ENCODE measurements around the gene SIK3. TPM values are rescaled to one million over a fixed set of nuclear protein-coding genes. Genes with fewer than 3 reads are reported as not detected.

SIK3 gene
- polyA plus RNA-seq, 1 of the 3 experiments (the other 2 are of a cell fraction): 5.1 TPM

- no peak overlapping the region for H3K27ac ChIP-seq (ENCODE audit: low read depth in 2 of 2, low read length in 1 of 2)
- no peak for TF ChIP-seq YY1 (IDR thresholded peaks at IDR 0.05; ENCODE audit: low read depth)
- TF ChIP-seq RXRA (IDR thresholded peaks at IDR 0.05; ENCODE audit: borderline replicate concordance, low read depth): no peak
- no peak for TF ChIP-seq EP300 (IDR thresholded peaks at IDR 0.05; ENCODE audit: borderline replicate concordance in 1 of 2, low read depth in 1 of 2, low read length in 1 of 2)
- no peak for TF ChIP-seq ELF1 (IDR thresholded peaks at IDR 0.05)
- no peak for TF ChIP-seq USF2 (IDR thresholded peaks at IDR 0.05; ENCODE audit: borderline replicate concordance, low read depth, low read length)
- TF ChIP-seq RFX5 (IDR thresholded peaks at IDR 0.05; ENCODE audit: low read length): no peak
- WGBS (ENCODE audit: low lambda C conversion rate): 98% methylated on average over 7 of the region's 7 CpGs
- H3K4me1 ChIP-seq (ENCODE audit: control insufficient read depth in 1 of 2, insufficient read depth in 2 of 2, low read depth in 1 of 2, low read length in 1 of 2): peaks cover 17 to 18% of the 10 kb centered on the region in 2 experiments; a peak in 3 of 4 replicates
- no peaks in the 10 kb centered on the region for H3K36me3 ChIP-seq (replicated peaks in 1 of 2; ENCODE audit: control insufficient read depth in 1 of 2, insufficient read depth in 2 of 2, low read length in 1 of 2)
- ChIA-PET POLR2A (no interaction called here), CTCF (interaction anchor here (1.6 kb wide), 1 partner anchor 23 kb away, joined by 4 read pairs; no protein-coding TSS in a partner anchor)
- H3K4me3 ChIP-seq (ENCODE audit: low read depth in 2 of 2, low read length in 1 of 2): no peak overlapping the region
- H3K27me3 ChIP-seq (ENCODE audit: insufficient read depth): no peaks in the 10 kb centered on the region
- no peaks in the 10 kb centered on the region for H3F3A ChIP-seq (replicated peaks; ENCODE audit: insufficient read depth)
- H3K9me3 ChIP-seq: no peaks in the 10 kb centered on the region
- no peaks in the 10 kb centered on the region for H3K9me2 ChIP-seq
- H3K4me2 ChIP-seq: no peak overlapping the region
- H3K79me2 ChIP-seq (ENCODE audit: insufficient read depth): no peaks in the 10 kb centered on the region
- H2AFZ ChIP-seq (ENCODE audit: low read depth): no peak overlapping the region
- no peaks in the 10 kb centered on the region for H4K20me1 ChIP-seq (ENCODE audit: insufficient read depth)
- no peak overlapping the region for H3K9ac ChIP-seq
- DNase-seq: no peak
These were observed 166.0 kb downstream of the SIK3 start for GRCh38 chr11:116932181-116932580.

- CTCF ChIA-PET: interaction anchor here (1.6 kb wide), 1 partner anchor 24 kb away, joined by 4 read pairs; no protein-coding TSS in a partner anchor
- TF ChIP-seq TCF12 (IDR thresholded peaks at IDR 0.05) (no peak), FOXJ3 (CRISPR knock-in tag; IDR thresholded peaks at IDR 0.05) (no peak), USF2 (IDR thresholded peaks at IDR 0.05; ENCODE audit: borderline replicate concordance, low read depth, low read length) (no peak), IRF3 (IDR thresholded peaks at IDR 0.05; ENCODE audit: low read depth, low read length) (no peak), SIN3A (IDR thresholded peaks at IDR 0.05; ENCODE audit: borderline replicate concordance, low read depth, low read length) (no peak), RXRA (IDR thresholded peaks at IDR 0.05; ENCODE audit: borderline replicate concordance, low read depth) (no peak), GATA2 (CRISPR knock-in tag; IDR thresholded peaks at IDR 0.05) (no peak), USF1 (IDR thresholded peaks at IDR 0.05; ENCODE audit: borderline replicate concordance, low read depth) (no peak), EZH2phosphoT487 (IDR thresholded peaks at IDR 0.05; ENCODE audit: borderline replicate concordance, low read depth) (no peak), JUND (IDR thresholded peaks at IDR 0.05) (no peak), TEAD4 (IDR thresholded peaks at IDR 0.05; ENCODE audit: borderline replicate concordance, insufficient read depth) (no peak), YY1 (IDR thresholded peaks at IDR 0.05; ENCODE audit: low read depth) (no peak), RFX5 (IDR thresholded peaks at IDR 0.05; ENCODE audit: low read length) (no peak), MEF2A (IDR thresholded peaks at IDR 0.05; ENCODE audit: borderline replicate concordance, low read depth) (no peak), PBX3 (IDR thresholded peaks at IDR 0.05) (no peak)
These were observed 166.8 kb downstream of the SIK3 start for GRCh38 chr11:116931206-116931953.

More at GRCh38 chr11:116931206-116931953, 166.8 kb downstream of the SIK3 start:
- POLR2A ChIA-PET: no interaction called here
- H3K4me2 ChIP-seq: no peak overlapping the region
- H3K36me3 ChIP-seq (replicated peaks in 1 of 2; ENCODE audit: control insufficient read depth in 1 of 2, insufficient read depth in 2 of 2, low read length in 1 of 2): peaks cover 0 to 5% of the 10 kb centered on the region in 2 experiments
- H3K9me2 ChIP-seq: no peaks in the 10 kb centered on the region
- DNase-seq: no peak
- no peak overlapping the region for H2AFZ ChIP-seq (ENCODE audit: low read depth)
- no peaks in the 10 kb centered on the region for H3K9me3 ChIP-seq
- no peaks in the 10 kb centered on the region for H3K27me3 ChIP-seq (ENCODE audit: insufficient read depth)
- no peaks in the 10 kb centered on the region for H3K79me2 ChIP-seq (ENCODE audit: insufficient read depth)
- no peaks in the 10 kb centered on the region for H4K20me1 ChIP-seq (ENCODE audit: insufficient read depth)
- H3K27ac ChIP-seq (ENCODE audit: low read depth in 2 of 2, low read length in 1 of 2): no peak overlapping the region
- H3K4me3 ChIP-seq (ENCODE audit: low read depth in 2 of 2, low read length in 1 of 2): no peak overlapping the region
- no peaks in the 10 kb centered on the region for H3F3A ChIP-seq (replicated peaks; ENCODE audit: insufficient read depth)
- H3K9ac ChIP-seq: no peak overlapping the region
- 87% methylated on average over 7 of the region's 7 CpGs for WGBS (ENCODE audit: low lambda C conversion rate)
- peaks cover 17 to 18% of the 10 kb centered on the region in 2 experiments; a peak in 3 of 4 replicates for H3K4me1 ChIP-seq (ENCODE audit: control insufficient read depth in 1 of 2, insufficient read depth in 2 of 2, low read depth in 1 of 2, low read length in 1 of 2)
